PFSK-1 (cell line): ENCODE results near the gene RECQL5.

Experiments
- FOXP2 ChIP-seq: optimal IDR thresholded peaks from 2 replicates; pipeline ENCODE3; 2011; ENCODE audit warnings: borderline replicate concordance, control low read depth, inconsistent platforms; ENCODE audit not compliant: insufficient read depth; ENCODE audit errors: extremely low read length, extremely low read depth
- POLR2AphosphoS5 ChIP-seq: IDR thresholded peaks from 2 replicates; pipeline ENCODE4 v1.6.1; 2012; ENCODE audit warnings: low read depth, mild to moderate bottlenecking, control low read depth, low read length, moderate library complexity
- REST ChIP-seq, 2 experiments: IDR thresholded peaks; 2 replicates each; pipeline versions ENCODE4 v1.6.1 to v1.8.0; 2011 to 2012; ENCODE audit warnings: low read depth in 2 of 2, low read length in 2 of 2, control low read depth in 1 of 2, inconsistent platforms in 1 of 2, mild to moderate bottlenecking in 1 of 2, moderate library complexity in 1 of 2; ENCODE audit not compliant: insufficient read depth in 1 of 2
- SIN3A ChIP-seq: IDR thresholded peaks from 2 replicates; pipeline ENCODE4 v1.6.1; 2012; ENCODE audit warnings: mild to moderate bottlenecking, low read length, moderate library complexity, borderline replicate concordance; ENCODE audit not compliant: insufficient read depth
- TAF1 ChIP-seq: IDR thresholded peaks from 2 replicates; pipeline ENCODE4 v1.6.1; 2012; ENCODE audit warnings: low read length, control low read depth, borderline replicate concordance; ENCODE audit not compliant: insufficient read depth

GRCh38 chr17:75637143-75637538, 29.8 kb downstream of the RECQL5 start:
- TF ChIP-seq REST (IDR thresholded peaks at IDR 0.05; ENCODE audit: insufficient read depth in 1 of 2, low read depth in 2 of 2, low read length in 2 of 2), result no peak
- TF ChIP-seq SIN3A, result no peak
- TF ChIP-seq FOXP2, result no peak
- no peak for TF ChIP-seq TAF1
- no peak for TF ChIP-seq POLR2AphosphoS5
